ENCODE results near the gene HINFP.

GRCh38 chr11:119113716-119114115 is 7.7 kb upstream of the HINFP start:
- TF ChIP-seq CTCF (IDR thresholded peaks at IDR 0.05) (no peak), POLR2A (IDR thresholded peaks at IDR 0.05) (no peak)

Measured in Peyer's patch (tissue), 4 donors.